GM12891 (cell line): ENCODE measurements around the gene TMEM178A.
"Not testable (repeated sequence)": the region's sequence is repeated elsewhere in the genome, so short reads cannot be mapped to it uniquely, and the experiment has no call there.

ENCODE experiments used
- DNase-seq: peaks from one replicate; pipeline ENCODE4 v3.0.0; 2011; ENCODE audit warnings: low spot score; ENCODE audit not compliant: insufficient read length
- FAIRE-seq: peaks from 2 replicates; lab custom pipeline; 2011; peaks lifted over from hg19 to GRCh38; lab: Jason Lieb, UNC
- PAX5 ChIP-seq: IDR thresholded peaks from 2 replicates; pipeline ENCODE4 v1.6.1; 2011; ENCODE audit warnings: low read length, moderate library complexity, mild to moderate bottlenecking; ENCODE audit not compliant: insufficient read depth, severe bottlenecking
- POLR2A ChIP-seq: IDR thresholded peaks from 2 replicates; pipeline ENCODE4 v1.6.1; 2011; ENCODE audit warnings: low read depth, low read length, control low read depth
- POLR2AphosphoS5 ChIP-seq: IDR thresholded peaks from 2 replicates; pipeline ENCODE4 v1.6.1; 2011; ENCODE audit warnings: low read depth, low read length, control low read depth
- POU2F2 ChIP-seq: IDR thresholded peaks from 2 replicates; pipeline ENCODE4 v1.6.1; 2011; ENCODE audit warnings: low read depth, mild to moderate bottlenecking, control low read depth, low read length, moderate library complexity
- SPI1 ChIP-seq: IDR thresholded peaks from 2 replicates; pipeline ENCODE4 v1.6.1; 2011; ENCODE audit warnings: low read depth, low read length, control low read depth
- TAF1 ChIP-seq: IDR thresholded peaks from 2 replicates; pipeline ENCODE4 v1.6.1; 2011; ENCODE audit warnings: low read depth, low read length, control low read depth

TMEM178A gene

DNA sequence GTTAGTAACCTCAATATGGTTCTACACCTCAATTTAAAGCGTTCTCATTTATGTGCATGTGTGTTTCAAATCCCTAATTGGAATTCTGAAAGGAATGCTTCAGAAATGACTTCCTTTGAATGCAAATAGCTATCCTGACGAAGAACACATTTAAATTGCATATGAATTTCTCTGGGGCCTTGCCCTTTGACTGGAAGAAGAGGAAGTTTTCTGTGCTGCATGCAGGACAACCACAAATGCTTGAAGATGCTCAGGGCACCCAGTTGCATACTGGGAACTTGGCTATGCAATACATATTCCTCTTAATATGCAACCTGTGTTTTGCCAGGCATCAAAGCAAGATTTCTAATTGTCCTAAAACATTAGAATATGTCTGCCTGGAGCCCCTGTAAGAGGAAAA, 55.3 kb downstream of the TMEM178A start:
- no peak for TF ChIP-seq SPI1
- no peak for TF ChIP-seq POLR2AphosphoS5
- no peak for TF ChIP-seq PAX5
- TF ChIP-seq POU2F2: no peak
- no peak for TF ChIP-seq TAF1
- TF ChIP-seq POLR2A: no peak
- FAIRE-seq: no peak
- no peak for DNase-seq

DNA sequence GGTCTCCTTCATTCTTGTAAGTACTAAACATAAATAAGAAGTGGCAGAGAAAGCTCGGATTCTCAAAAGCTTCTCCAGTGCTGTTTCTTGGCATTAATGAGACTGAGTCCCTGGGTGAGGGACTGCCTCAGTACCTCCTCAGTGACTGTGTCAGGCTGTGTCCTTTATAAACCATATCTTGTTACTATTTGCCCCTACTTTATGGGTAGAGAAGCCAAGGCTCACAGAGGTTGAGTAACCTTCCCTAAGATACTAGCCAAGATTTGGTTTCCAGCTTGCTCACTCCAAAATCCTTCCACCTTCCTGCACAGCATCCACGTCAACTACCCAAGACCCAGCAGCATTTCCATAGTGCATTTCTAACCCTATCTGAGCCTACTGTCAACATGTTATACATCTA, 57.8 kb downstream of the TMEM178A start:
- no peak for TF ChIP-seq SPI1
- TF ChIP-seq POU2F2: no peak
- TF ChIP-seq TAF1: no peak
- no peak for TF ChIP-seq POLR2AphosphoS5
- TF ChIP-seq PAX5: no peak
- no peak for TF ChIP-seq POLR2A
- FAIRE-seq (no peak), DNase-seq (no peak)

DNA sequence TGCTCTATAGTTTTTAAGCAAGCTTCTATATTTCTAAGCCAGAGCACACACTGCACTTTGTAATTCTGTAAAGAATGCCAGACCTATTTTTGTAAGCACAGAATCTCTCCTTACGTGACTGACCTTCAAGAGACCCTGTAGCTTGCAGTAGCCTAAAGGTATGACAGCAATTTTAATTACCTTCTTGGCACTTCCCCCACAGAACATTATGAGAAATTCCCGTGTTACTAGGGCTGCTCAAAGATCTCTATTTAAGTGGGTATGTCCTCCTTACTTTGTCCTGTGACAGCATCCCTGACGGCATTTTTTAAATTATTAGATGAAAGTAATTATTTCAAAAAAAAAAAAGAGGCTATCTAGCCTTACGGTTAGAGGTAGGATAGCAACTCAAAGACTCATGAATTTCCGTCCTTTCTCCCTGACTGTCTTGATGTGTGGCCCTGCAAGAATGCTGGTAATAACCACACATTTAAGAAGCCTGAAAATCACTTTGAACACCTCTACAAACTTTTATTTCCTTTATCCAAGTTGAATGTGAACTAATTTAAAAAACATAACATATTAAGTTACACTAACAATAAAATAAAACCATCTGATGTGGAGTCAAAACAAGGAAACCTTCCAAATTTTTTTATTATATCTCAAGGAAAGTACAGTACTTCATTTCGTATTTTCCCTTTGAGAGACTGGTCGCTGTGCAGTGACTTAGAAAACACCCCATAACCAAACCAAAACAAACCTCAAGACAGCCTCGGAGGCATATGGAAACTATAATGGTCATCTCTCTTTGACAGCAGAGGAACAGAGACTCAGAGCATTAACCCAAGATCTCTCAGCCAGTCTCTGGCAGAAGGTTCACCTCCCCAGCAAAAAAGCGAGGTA, 58.5 kb downstream of the TMEM178A start:
- no peak for TF ChIP-seq POLR2AphosphoS5
- TF ChIP-seq PAX5: no peak
- no peak for TF ChIP-seq POLR2A
- TF ChIP-seq POU2F2: no peak
- no peak for TF ChIP-seq SPI1
- TF ChIP-seq TAF1: no peak
- FAIRE-seq: no peak
- no peak for DNase-seq

DNA sequence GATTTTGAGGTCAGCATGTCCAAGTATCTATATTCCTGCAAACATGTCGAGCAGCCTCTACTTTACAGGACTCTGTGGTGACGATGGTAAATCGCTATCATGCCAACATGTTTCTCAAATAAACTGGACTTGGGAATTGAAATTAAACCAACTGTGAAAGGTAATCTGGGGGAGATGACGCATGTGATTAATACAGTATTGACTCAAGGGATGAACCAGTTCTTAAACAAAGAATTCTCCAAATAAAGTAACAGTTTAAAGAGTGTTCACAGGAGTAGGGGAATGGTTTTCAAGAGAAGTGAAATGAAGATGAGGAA, 59.1 kb downstream of the TMEM178A start:
- no peak for DNase-seq
- FAIRE-seq: no peak
- TF ChIP-seq POU2F2 (no peak), POLR2AphosphoS5 (no peak), SPI1 (no peak), TAF1 (no peak), PAX5 (no peak), POLR2A (no peak)

DNA sequence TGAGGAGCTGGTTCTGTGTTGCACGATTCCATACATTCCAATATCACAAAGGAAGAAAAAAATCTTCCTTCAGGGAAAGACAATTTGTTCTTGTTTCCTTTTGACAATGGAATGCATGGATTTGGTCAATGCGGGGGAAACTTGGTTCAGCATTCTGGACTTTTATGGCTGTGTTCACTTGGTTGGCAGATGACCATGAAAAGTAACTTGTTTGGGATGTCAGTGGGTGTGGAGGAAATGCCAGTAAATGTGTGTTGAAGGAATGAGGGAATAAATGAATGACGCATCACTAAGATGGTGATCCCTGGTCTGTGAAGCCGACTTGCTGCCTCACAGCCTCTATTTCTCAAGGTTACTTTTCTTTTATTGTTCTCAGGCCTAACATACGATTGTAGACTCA, 59.7 kb downstream of the TMEM178A start:
- FAIRE-seq (no peak), DNase-seq (no peak)
- TF ChIP-seq SPI1: no peak

- TF ChIP-seq POU2F2 (peak; percentile 78; the same call in 1 of the 2 replicates), SPI1 (0 out of 2 replicates have a peak, but pooled peaks have one; percentile 13)
- not testable (repeated sequence) for DNase-seq, FAIRE-seq
Measured at GRCh38 chr2:39728085-39728484, 62.4 kb downstream of the TMEM178A start.

DNA sequence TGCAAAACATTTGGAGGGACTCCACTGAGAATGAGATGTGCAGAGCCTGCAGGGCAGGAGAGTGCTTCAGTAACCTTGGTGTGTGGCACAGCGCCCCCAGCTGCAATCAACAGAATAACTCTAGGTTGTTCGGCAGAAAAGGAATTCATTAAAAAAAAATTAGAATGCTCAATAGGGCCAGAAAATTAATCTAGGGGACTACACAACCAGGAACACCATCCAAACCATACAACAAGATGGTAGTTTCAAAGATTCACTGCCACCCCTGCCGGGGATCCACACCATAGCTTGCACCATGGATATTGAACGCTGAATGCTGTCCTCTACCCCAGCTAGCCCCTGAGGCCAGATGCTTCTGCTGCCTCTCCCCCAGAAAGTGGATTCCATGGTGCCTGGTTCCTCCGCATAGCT, 63.2 kb downstream of the TMEM178A start:
- DNase-seq (no peak), FAIRE-seq (no peak)
- no peak for TF ChIP-seq SPI1
- no peak for TF ChIP-seq POU2F2
- no peak for TF ChIP-seq PAX5
- TF ChIP-seq TAF1: no peak
- no peak for TF ChIP-seq POLR2AphosphoS5
- TF ChIP-seq POLR2A: no peak

GRCh38 chr2:39730276-39730675, 64.6 kb downstream of the TMEM178A start:
- FAIRE-seq (no peak), DNase-seq (no peak)
- TF ChIP-seq POLR2A: no peak
- no peak for TF ChIP-seq SPI1
- TF ChIP-seq POU2F2: no peak
- TF ChIP-seq TAF1: no peak
- TF ChIP-seq POLR2AphosphoS5: no peak
- no peak for TF ChIP-seq PAX5

DNA sequence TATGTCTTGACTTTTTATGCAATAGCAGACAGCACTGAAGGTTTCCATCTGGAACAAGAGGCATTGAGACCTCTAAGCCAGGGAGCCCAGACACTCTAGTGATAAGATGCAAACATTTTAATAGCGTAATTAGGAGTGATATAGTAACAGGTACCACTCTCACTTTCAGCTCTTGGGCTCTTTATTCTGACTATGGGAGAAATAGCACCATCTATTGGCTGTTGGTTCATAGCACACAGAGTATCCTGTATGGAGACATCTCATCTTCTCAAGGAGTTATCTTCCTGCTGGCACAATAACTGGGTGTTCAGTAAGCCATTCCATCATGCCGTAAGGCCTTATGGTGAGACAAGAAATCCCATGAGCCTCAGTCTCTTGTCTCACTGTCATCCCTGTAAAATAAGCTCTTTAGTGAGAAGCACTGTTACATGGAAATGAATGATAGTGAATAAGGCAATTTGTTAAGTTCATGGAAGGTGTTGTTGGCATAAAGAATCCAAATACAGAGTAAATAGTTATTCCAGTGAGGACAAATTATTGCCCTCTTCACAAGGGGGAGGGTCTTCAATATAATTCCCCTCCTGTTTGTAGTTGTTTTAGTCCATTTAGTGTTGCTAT, 65.1 kb downstream of the TMEM178A start:
- TF ChIP-seq TAF1 (no peak), PAX5 (no peak), POLR2AphosphoS5 (no peak), POLR2A (no peak), POU2F2 (no peak), SPI1 (no peak)

DNA sequence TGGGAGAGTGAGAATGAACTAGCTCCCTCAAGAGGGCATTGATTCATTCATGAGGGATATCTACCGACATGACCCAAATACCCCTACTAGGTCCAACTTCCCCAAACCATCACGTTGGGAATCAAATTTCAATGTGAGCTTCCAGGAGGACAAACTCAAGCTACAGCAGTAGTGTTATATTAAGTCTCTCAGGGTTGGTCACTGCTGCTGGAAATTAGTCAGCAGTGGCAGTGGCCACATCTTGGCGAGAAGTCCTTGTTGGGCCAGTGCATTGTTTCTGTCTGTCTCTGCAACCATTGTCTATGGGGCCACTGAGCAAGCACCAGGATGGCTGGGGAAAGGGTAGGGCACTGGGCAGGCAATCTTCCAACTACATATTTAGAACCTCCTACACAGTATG, 65.8 kb downstream of the TMEM178A start:
- DNase-seq (no peak), FAIRE-seq (no peak)
- TF ChIP-seq POU2F2 (no peak), POLR2A (no peak), TAF1 (no peak), PAX5 (no peak)

More for the DNA sequence above, 65.1 kb downstream of the TMEM178A start:
- DNase-seq (no peak), FAIRE-seq (peak; percentile 52)

DNA sequence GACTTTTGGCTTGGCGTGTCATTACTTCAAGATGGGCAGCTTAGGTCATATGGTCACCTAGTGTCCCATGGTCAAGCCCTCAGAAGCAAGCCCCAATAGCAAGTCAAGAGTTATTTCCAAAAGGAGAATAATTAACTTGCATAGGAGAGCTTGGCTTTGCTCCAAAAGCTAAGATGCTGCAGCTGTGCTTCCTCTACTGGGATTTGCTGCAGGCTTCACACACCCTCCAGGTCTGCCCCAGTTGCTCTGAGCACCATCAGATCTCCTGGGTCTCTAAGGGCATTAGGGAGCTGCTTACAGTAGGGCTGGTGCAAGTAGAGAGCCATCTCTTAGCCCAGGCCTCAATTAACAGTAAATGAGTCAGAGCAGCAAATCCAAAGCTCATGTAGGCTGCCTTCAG, 66.8 kb downstream of the TMEM178A start:
- TF ChIP-seq POLR2A (no peak), SPI1 (no peak), PAX5 (no peak), POLR2AphosphoS5 (no peak), POU2F2 (no peak), TAF1 (no peak)
- no peak for DNase-seq
- no peak for FAIRE-seq
